H1 (cell line): ENCODE data around the gene ITGB4. TPM values are rescaled to one million over a fixed set of nuclear protein-coding genes. Genes with fewer than 3 reads are reported as not detected.

Source experiments
- ASH2L ChIP-seq: fragments of 200-600, 300-600 bp; sonication (generic); IDR thresholded peaks from one replicate; pipeline ENCODE4 v1.7.1; 2017; ENCODE audit warnings: low read length
- POU5F1 ChIP-seq: IDR thresholded peaks from 2 replicates; pipeline ENCODE4 v1.6.1; 2011; ENCODE audit warnings: low read depth, mild to moderate bottlenecking, low read length, moderate library complexity
- RXRA ChIP-seq: IDR thresholded peaks from 2 replicates; pipeline ENCODE4 v1.6.1; 2011; ENCODE audit warnings: low read depth, mild to moderate bottlenecking, low read length, moderate library complexity; ENCODE audit not compliant: insufficient read depth
- SP2 ChIP-seq: IDR thresholded peaks from 2 replicates; pipeline ENCODE4 v1.6.1; 2012; ENCODE audit warnings: mild to moderate bottlenecking, low read length, inconsistent platforms
- SRF ChIP-seq: IDR thresholded peaks from 2 replicates; pipeline ENCODE4 v1.6.1; 2011; ENCODE audit warnings: mild to moderate bottlenecking, low read depth, low read length, moderate library complexity
- SUZ12 ChIP-seq: fragments of 200-600 bp; sonication (generic); IDR thresholded peaks from 2 replicates; pipeline ENCODE4 v1.6.1; 2012; ENCODE audit warnings: mild to moderate bottlenecking, inconsistent platforms, low read length, moderate library complexity, mixed read lengths
- polyA plus RNA-seq, 7 experiments: library from polyadenylated mRNA; depleted of rRNA in 3 of 7; stranded (reverse) in 5 of 7; unstranded in 2 of 7; fragments of >200 nt in 5 of 7; fragments of 200-250 nt in 2 of 7; gene quantifications; 1 replicate in 5 of 7; 2 replicates in 1 of 7; 4 replicates in 1 of 7; pipeline versions ENCODE4 v1.2.1 to v1.2.3, GENCODE V29; 2011 to 2013; ENCODE audit warnings: missing spikeins in 2 of 7, mixed read lengths in 2 of 7
- total RNA-seq: library from RNA; stranded (reverse); fragmentation: NEBNext Ultra II Directional; extraction: Animal tissue kit (Norgen Biotek cat#: 25700); gene quantifications from 2 replicates; pipeline ENCODE4 v1.2.1, GENCODE V29; 2021

ITGB4 gene
- total and polyA plus RNA-seq, 2 of the 8 experiments (the other 6 are each of a cell fraction or from before 2014, with no cell fraction given): 5.2 to 5.6 TPM

DNA sequence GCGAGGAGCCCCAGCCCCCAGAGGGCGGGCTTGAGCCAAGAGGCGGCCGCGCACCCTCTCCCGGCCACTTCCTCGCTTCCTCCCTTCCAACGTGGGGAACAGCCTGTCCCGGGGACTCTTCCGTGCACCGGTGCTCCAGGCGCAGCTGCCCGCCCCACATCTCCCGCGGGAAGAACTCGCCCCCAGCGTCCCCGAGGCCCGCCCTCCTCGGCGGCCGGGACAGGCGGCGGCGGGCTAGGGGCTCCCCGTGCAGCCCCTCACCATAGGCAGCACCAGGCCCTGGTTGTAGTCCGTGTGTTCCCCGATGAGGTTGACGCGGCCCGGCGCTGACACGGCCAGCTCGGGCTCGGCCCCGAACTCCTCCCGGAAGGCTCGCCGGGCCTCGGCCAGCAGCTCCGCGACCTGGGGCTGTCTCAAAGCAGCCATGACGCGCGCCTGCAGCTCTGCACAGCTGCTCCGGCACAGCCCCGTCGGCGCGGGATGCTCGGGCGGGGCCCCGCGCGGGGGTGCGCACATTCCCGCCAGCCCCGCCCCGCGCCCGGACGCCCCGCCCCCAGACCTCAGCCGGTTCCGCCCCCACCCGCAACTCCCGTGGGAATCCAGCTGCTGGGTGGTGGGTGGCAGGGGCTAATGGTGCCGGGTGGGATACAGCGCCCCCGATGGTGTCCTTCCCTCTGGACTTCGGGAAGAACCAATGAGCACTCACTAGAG is 43.6 kb downstream of the ITGB4 start, which contains the start of gene GALK1 (continued):
- no peak for TF ChIP-seq SUZ12
- TF ChIP-seq ASH2L: peak; percentile 83
- no peak for TF ChIP-seq RXRA
- no peak for TF ChIP-seq POU5F1
- no peak for TF ChIP-seq SRF
- TF ChIP-seq SP2: no peak
